Type B pancreatic cell (in vitro differentiated cells): ENCODE results near the gene CARS2. TPM values are rescaled to one million over a fixed set of nuclear protein-coding genes. Genes with fewer than 3 reads are reported as not detected.

ENCODE experiments used
- DNase-seq: peaks from one replicate; pipeline ENCODE4 v3.0.0; 2021; ENCODE audit warnings: mixed read lengths; ENCODE audit not compliant: unreplicated experiment; ENCODE audit errors: extremely low spot score
- H3K27ac Mint-ChIP-seq: 2 replicates; pipeline ENCODE4 v1.8.0; 2021; ENCODE audit warnings: mild to moderate bottlenecking, mixed read lengths
- H3K27me3 Mint-ChIP-seq: 2 replicates; pipeline ENCODE4 v1.8.0; 2021; ENCODE audit warnings: mixed read lengths
- H3K36me3 Mint-ChIP-seq: 2 replicates; pipeline ENCODE4 v1.8.0; 2021; ENCODE audit warnings: mixed read lengths
- H3K4me1 Mint-ChIP-seq: one replicate; pipeline ENCODE4 v1.8.0; 2021; ENCODE audit warnings: mixed read lengths; ENCODE audit not compliant: unreplicated experiment
- H3K4me3 Mint-ChIP-seq: 2 replicates; pipeline ENCODE4 v1.8.0; 2021; ENCODE audit warnings: mild to moderate bottlenecking, mixed read lengths
- H3K9me3 Mint-ChIP-seq: 2 replicates; pipeline ENCODE4 v1.8.0; 2021; ENCODE audit warnings: mixed read lengths
- total RNA-seq: library from RNA; stranded (reverse); gene quantifications from 2 replicates; pipeline ENCODE4 v1.2.1, GENCODE V29; 2021; ENCODE audit warnings: low replicate concordance
- TF ChIP-seq, protein P1 (sequence below): fragments of 200-600 bp; sonication (generic); conservative IDR thresholded peaks from 2 replicates; pipeline ENCODE4 v1.5.0; 2021; ENCODE audit warnings: antibody characterized with exemption, mild to moderate bottlenecking

Gene CARS2
- total RNA-seq, 1 donor from 2014 or later: 73.4 TPM

DNA sequence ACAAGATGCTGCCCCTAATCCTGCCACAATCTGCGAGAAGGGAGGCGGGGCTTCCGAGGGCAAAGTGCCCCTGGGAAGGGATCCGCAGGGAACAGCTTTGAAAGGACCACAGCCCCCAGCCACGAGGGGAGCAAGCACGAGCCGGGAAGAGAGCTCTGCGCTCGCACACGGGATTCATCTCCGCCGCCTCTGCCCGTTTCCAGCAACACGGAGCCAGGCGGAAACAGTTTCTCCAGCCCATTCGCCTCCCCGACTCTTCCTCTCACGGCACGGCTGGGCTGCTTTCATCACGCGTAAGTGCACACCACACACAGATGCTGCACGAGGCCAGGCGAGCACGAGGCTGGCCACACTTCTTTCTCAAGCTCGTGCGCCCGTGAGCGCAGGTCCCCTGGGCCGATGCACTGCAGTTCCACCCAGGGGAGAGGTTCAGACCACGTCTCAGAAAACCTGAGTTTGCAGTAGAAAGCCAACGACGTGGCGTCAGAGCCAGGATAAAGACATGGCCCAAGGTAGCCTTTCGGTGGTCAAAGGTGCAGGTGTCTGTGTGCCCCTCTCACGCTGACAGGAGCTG is 57.0 kb downstream of the CARS2 start:
- Mint-ChIP-seq H3K4me3 (no peak overlapping the region), H3K4me1 (no peaks in the 10 kb centered on the region), H3K27me3 (no peaks in the 10 kb centered on the region), H3K27ac (no peak overlapping the region), H3K36me3 (peaks cover 7% of the 10 kb centered on the region), H3K9me3 (no peaks in the 10 kb centered on the region)
- peak; percentile 58 for DNase-seq
- TF ChIP-seq, protein P1, sequence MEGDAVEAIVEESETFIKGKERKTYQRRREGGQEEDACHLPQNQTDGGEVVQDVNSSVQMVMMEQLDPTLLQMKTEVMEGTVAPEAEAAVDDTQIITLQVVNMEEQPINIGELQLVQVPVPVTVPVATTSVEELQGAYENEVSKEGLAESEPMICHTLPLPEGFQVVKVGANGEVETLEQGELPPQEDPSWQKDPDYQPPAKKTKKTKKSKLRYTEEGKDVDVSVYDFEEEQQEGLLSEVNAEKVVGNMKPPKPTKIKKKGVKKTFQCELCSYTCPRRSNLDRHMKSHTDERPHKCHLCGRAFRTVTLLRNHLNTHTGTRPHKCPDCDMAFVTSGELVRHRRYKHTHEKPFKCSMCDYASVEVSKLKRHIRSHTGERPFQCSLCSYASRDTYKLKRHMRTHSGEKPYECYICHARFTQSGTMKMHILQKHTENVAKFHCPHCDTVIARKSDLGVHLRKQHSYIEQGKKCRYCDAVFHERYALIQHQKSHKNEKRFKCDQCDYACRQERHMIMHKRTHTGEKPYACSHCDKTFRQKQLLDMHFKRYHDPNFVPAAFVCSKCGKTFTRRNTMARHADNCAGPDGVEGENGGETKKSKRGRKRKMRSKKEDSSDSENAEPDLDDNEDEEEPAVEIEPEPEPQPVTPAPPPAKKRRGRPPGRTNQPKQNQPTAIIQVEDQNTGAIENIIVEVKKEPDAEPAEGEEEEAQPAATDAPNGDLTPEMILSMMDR: no peak

DNA sequence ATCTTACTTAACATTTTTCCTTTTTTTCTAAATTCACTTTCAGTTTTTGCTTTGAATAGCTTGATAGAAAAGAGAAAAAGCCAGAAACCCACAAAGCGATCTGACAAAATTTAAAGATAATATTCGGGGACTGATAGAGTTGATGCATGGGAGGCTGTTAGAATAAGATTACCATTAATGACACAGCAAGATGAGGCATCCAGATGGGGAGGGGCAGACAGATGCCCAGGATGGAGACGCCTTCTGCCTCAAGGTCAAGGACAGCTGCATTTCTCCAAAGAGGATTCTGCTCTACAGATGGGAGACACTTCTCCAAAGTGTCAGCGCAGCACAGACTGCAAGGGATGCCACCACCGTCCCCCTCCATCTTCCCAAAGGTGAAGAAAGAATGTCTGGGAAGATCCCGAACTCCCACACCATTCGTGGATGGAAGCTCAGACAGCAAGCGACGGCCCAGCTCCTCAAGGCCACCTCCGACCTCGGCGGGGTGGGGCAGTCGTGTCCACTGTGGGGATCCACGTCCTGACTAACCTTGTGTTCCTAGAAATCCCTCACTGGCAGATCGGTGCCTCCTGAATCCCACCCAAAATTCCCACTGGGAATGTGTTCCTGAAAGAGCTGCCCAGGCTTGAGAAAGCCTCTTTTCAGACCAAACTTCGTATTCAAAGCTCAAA is 57.6 kb downstream of the CARS2 start:
- H3K36me3 Mint-ChIP-seq: peaks cover 2% of the 10 kb centered on the region
- no peaks in the 10 kb centered on the region for H3K27me3 Mint-ChIP-seq
- DNase-seq: no peak
- TF ChIP-seq, protein P1: no peak
- H3K27ac Mint-ChIP-seq: no peak overlapping the region
- H3K4me3 Mint-ChIP-seq: no peak overlapping the region
- H3K9me3 Mint-ChIP-seq: no peaks in the 10 kb centered on the region
- peaks cover 2% of the 10 kb centered on the region for H3K4me1 Mint-ChIP-seq

DNA sequence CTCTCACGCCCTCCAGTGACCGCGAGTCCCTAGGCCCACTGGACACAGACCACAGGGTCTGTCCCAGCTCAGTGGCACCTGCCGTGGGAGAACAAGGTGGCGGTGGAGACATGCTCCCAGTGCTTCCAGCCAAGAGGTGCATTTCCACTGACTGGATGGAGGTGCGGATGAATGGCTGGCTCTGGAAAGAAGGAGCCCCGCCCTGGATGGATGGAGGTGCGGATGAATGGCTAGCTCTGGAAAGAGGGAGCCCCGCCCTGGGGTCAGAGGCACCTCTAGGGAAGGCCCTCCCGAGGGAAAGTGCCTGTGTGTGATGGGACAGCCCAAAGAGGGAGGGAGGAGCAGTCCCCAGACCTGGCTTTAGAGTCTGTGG is 58.6 kb downstream of the CARS2 start:
- Mint-ChIP-seq H3K36me3 (peaks cover 4% of the 10 kb centered on the region), H3K4me1 (peaks cover 10% of the 10 kb centered on the region), H3K4me3 (no peak overlapping the region), H3K9me3 (no peaks in the 10 kb centered on the region), H3K27me3 (no peaks in the 10 kb centered on the region), H3K27ac (no peak overlapping the region)
- DNase-seq: no peak
- TF ChIP-seq, protein P1: no peak

DNA sequence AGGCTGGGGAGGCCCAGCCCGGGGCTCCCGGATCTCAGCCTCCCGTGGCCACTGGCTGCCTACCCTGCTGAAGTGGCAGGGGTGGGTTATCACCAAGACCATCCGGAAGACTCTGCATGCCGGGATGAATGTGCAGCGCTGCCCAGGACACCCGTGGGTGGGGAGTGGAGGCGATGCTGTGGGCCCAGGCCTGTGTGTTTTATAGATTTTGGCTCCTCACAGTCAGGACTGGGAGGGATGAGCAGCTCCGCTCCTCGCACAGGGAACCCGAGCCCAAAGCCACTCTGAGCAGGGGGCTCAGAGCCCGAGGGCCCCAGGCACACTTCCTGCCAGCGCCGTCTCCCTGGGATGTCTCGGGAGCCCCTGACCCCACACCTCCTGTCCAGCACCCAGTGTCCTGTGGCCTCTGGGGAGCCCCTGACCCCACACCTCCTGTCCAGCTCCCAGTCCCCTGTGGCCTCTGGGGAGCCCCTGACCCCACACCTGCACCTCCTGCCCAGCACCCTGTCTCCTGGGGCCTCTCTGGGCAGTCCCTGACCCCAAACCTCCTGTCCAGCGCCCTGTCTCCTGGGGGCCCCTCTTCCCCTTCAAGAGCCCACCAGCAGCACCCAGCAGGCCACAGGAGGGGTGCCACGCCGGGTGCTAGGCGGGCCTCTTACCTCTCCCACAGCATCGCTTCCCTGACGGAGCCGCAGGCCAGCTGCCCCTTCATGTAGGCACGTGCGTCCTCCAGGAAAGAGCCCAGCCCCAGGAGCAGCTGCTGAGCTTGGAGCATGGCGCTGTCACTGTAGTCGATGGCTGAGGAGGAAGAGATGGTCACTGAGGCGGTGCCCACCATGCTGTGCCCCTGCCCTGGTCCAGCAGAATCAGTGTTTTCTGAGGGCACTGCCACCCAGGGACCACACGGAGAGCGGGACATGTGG is 59.2 kb downstream of the CARS2 start:
- H3K36me3 Mint-ChIP-seq: peaks cover 4% of the 10 kb centered on the region
- no peak overlapping the region for H3K4me3 Mint-ChIP-seq
- H3K27ac Mint-ChIP-seq: no peak overlapping the region
- TF ChIP-seq, protein P1: no peak
- no peaks in the 10 kb centered on the region for H3K27me3 Mint-ChIP-seq
- peaks cover 10% of the 10 kb centered on the region for H3K4me1 Mint-ChIP-seq
- H3K9me3 Mint-ChIP-seq: no peaks in the 10 kb centered on the region
- no peak for DNase-seq

DNA sequence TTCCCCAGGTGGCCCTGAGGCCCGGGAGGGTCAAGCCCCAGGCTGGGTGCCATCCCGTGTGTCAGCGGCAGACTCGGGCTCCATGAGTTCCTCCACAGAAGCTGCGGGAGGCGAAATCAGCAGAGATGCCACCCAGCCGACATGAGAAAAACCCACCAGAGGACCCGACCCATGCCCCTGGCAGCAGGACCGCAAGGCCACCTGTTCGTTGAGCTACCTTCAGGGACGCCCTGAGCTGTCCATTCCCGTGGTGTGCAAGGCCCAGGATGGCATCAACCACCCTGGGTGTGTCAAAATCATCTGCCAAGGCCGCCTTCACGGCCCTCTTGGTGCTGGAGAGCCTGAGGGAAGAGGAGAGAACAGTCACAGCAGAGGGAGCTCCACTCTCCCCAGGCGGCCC is 60.2 kb downstream of the CARS2 start:
- Mint-ChIP-seq H3K4me1 (peaks cover 10% of the 10 kb centered on the region), H3K4me3 (no peak overlapping the region), H3K9me3 (no peaks in the 10 kb centered on the region), H3K36me3 (peaks cover 4% of the 10 kb centered on the region), H3K27me3 (no peaks in the 10 kb centered on the region), H3K27ac (no peak overlapping the region)
- TF ChIP-seq, protein P1: no peak
- no peak for DNase-seq
